ENCODE measurements around the gene DDX54. TPM values are rescaled to one million over a fixed set of nuclear protein-coding genes. Genes with fewer than 3 reads are reported as not detected.

The DDX54 gene
- total RNA-seq, 1 donor from 2014 or later = 97.0 TPM

GRCh38 chr12:113146999-113147398 is 38.3 kb downstream of the DDX54 start:
- H3K36me3 ChIP-seq = no peaks in the 10 kb centered on the region
- TF ChIP-seq CTCF (IDR thresholded peaks at IDR 0.05) = no peak
- peaks cover 0 to 6% of the 10 kb centered on the region in 2 donors for H3K9me3 ChIP-seq
- H3K4me3 ChIP-seq = no peak overlapping the region
- no peak for DNase-seq (ENCODE audit: low spot score in 2 of 2)
- no peaks in the 10 kb centered on the region for H3K27me3 ChIP-seq
- H3K27ac ChIP-seq = no peak overlapping the region
- intact Hi-C loops (cut with DNase I) = no loop called here
- H3K4me1 ChIP-seq = no peaks in the 10 kb centered on the region

GRCh38 chr12:113145720-113146551 is 39.3 kb downstream of the DDX54 start:
- no peaks in the 10 kb centered on the region for H3K4me1 ChIP-seq
- no peak for TF ChIP-seq CTCF (IDR thresholded peaks at IDR 0.05)
- DNase-seq (ENCODE audit: low spot score in 2 of 2) = no peak
- H3K27ac ChIP-seq = no peak overlapping the region
- H3K27me3 ChIP-seq = no peaks in the 10 kb centered on the region
- peaks cover 0 to 6% of the 10 kb centered on the region in 2 donors for H3K9me3 ChIP-seq
- intact Hi-C loops (cut with DNase I) = no loop called here
- no peaks in the 10 kb centered on the region for H3K36me3 ChIP-seq
- H3K4me3 ChIP-seq = no peak overlapping the region

GRCh38 chr12:113144806-113145205 is 40.5 kb downstream of the DDX54 start:
- Histone ChIP-seq H3K27ac (no peak overlapping the region), H3K4me1 (no peaks in the 10 kb centered on the region), H3K9me3 (peaks cover 0 to 6% of the 10 kb centered on the region in 2 donors), H3K27me3 (no peaks in the 10 kb centered on the region), H3K4me3 (no peak overlapping the region), H3K36me3 (no peaks in the 10 kb centered on the region)
- DNase-seq (ENCODE audit: low spot score in 2 of 2) = no peak
- intact Hi-C loops (cut with DNase I) = no loop called here
- TF ChIP-seq CTCF (IDR thresholded peaks at IDR 0.05) = no peak

- intact Hi-C loops (cut with DNase I) = no loop called here
- no peak overlapping the region for H3K4me3 ChIP-seq
- H3K36me3 ChIP-seq = no peaks in the 10 kb centered on the region
- no peaks in the 10 kb centered on the region for H3K27me3 ChIP-seq
- no peaks in the 10 kb centered on the region for H3K4me1 ChIP-seq
- H3K27ac ChIP-seq = no peak overlapping the region
- H3K9me3 ChIP-seq = peaks cover 0 to 6% of the 10 kb centered on the region in 2 donors
- TF ChIP-seq CTCF (IDR thresholded peaks at IDR 0.05) = no peak
- no peak for DNase-seq (ENCODE audit: low spot score in 2 of 2)
Measured at GRCh38 chr12:113143959-113144358, 41.3 kb downstream of the DDX54 start.

GRCh38 chr12:113142886-113143332 is 42.4 kb downstream of the DDX54 start:
- H3K4me3 ChIP-seq = no peak overlapping the region
- intact Hi-C loops (cut with DNase I) = no loop called here
- H3K27me3 ChIP-seq = no peaks in the 10 kb centered on the region
- peaks cover 0 to 5% of the 10 kb centered on the region in 2 donors for H3K9me3 ChIP-seq
- TF ChIP-seq CTCF (IDR thresholded peaks at IDR 0.05) = no peak
- H3K27ac ChIP-seq = no peak overlapping the region
- H3K4me1 ChIP-seq = no peaks in the 10 kb centered on the region
- no peak for DNase-seq (ENCODE audit: low spot score in 2 of 2)
- no peaks in the 10 kb centered on the region for H3K36me3 ChIP-seq
